DND-41 (cell line): ENCODE measurements around the gene COX5B.

Experiments
- CTCF ChIP-seq: IDR thresholded peaks from 2 replicates; pipeline ENCODE4 v1.5.1; 2012; ENCODE audit warnings: borderline replicate concordance, low read length, moderate library complexity, mild to moderate bottlenecking; ENCODE audit not compliant: poor library complexity, severe bottlenecking; ENCODE audit errors: extremely low read depth
- EZH2 ChIP-seq: IDR thresholded peaks from 3 replicates; pipeline ENCODE4 v1.6.1; 2012; ENCODE audit warnings: borderline replicate concordance, low read depth, mild to moderate bottlenecking, moderate library complexity, low read length, inconsistent platforms; ENCODE audit not compliant: severe bottlenecking

GRCh38 chr2:97617911-97618310 is 28.0 kb upstream of the COX5B start:
- TF ChIP-seq CTCF (no peak), EZH2 (no peak)
